Osteocyte (in vitro differentiated cells): ENCODE results near the gene TMIE. TPM values are rescaled to one million over a fixed set of nuclear protein-coding genes. Genes with fewer than 3 reads are reported as not detected.

Experiments
- DNase-seq: peaks from one replicate; pipeline ENCODE4 v3.0.0; 2021; ENCODE audit warnings: mixed read lengths; ENCODE audit not compliant: unreplicated experiment; ENCODE audit errors: extremely low spot score
- H3K27ac Mint-ChIP-seq: one replicate; pipeline ENCODE4 v1.8.0; 2021; ENCODE audit warnings: mild to moderate bottlenecking, mixed read lengths; ENCODE audit not compliant: unreplicated experiment
- H3K27me3 Mint-ChIP-seq: one replicate; pipeline ENCODE4 v1.8.0; 2021; ENCODE audit warnings: mixed read lengths; ENCODE audit not compliant: unreplicated experiment
- H3K36me3 Mint-ChIP-seq: one replicate; pipeline ENCODE4 v1.8.0; 2021; ENCODE audit warnings: mixed read lengths; ENCODE audit not compliant: unreplicated experiment
- H3K4me1 Mint-ChIP-seq: one replicate; pipeline ENCODE4 v1.8.0; 2021; ENCODE audit warnings: mixed read lengths; ENCODE audit not compliant: unreplicated experiment
- H3K4me3 Mint-ChIP-seq: one replicate; pipeline ENCODE4 v1.8.0; 2021; ENCODE audit warnings: mild to moderate bottlenecking, moderate library complexity, mixed read lengths; ENCODE audit not compliant: unreplicated experiment
- H3K9me3 Mint-ChIP-seq: one replicate; pipeline ENCODE4 v1.8.0; 2021; ENCODE audit warnings: mixed read lengths; ENCODE audit not compliant: unreplicated experiment
- total RNA-seq: library from RNA; stranded (reverse); gene quantifications from 2 replicates; pipeline ENCODE4 v1.2.1, GENCODE V29; 2021
- TF ChIP-seq, protein P1 (sequence below): fragments of 200-600 bp; sonication (generic); IDR thresholded peaks from 2 replicates; pipeline ENCODE4 v1.5.0; 2021; ENCODE audit warnings: antibody characterized with exemption, mild to moderate bottlenecking, moderate library complexity

The TMIE gene
- total RNA-seq, 1 donor from 2014 or later, result not detected

DNA sequence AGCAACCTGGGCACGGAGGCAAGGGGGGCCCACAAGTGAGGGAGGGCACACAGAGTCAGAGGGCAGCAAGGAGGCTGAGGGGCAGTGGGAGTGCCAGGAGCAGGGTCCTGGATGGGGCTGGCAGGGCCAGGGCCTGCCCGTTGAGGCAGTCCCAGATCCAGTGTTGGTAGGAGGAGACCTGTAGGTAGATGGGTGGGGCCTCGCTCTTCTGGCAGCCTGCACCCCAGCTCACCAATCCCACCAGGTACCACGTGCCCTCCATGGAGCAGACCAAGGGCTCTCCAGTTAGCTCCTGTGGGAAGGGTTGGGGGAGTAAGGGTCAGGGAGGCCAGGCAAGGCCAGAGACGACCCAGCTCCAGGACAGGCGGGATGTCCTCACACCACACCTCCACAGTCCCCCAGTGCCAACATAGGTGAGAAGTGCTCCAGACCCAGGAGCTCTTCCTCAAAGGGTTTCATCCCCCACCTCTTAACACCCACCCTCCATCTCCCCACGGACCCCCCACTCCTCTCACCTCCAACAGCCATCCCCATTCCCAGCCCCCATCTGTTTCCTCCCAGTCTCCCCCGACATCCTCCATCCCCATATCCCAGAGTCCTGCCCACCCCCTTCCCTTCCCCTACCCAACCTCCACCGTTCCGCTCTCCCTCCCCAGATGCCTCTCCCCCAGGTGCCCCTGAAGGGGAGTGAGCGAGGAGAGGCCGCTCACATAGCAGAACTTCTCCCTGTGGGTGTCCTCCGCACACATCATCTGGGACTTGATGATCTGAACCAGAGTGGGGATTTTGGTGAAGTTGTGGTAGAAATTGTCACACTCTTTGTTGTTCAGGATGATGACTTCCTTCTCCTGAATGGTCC, 11.2 kb downstream of the TMIE start:
- no peak for DNase-seq
- no peak overlapping the region for H3K27ac Mint-ChIP-seq
- H3K9me3 Mint-ChIP-seq, result no peaks in the 10 kb centered on the region
- H3K36me3 Mint-ChIP-seq, result no peaks in the 10 kb centered on the region
- no peak overlapping the region for H3K4me3 Mint-ChIP-seq
- TF ChIP-seq, protein P1, sequence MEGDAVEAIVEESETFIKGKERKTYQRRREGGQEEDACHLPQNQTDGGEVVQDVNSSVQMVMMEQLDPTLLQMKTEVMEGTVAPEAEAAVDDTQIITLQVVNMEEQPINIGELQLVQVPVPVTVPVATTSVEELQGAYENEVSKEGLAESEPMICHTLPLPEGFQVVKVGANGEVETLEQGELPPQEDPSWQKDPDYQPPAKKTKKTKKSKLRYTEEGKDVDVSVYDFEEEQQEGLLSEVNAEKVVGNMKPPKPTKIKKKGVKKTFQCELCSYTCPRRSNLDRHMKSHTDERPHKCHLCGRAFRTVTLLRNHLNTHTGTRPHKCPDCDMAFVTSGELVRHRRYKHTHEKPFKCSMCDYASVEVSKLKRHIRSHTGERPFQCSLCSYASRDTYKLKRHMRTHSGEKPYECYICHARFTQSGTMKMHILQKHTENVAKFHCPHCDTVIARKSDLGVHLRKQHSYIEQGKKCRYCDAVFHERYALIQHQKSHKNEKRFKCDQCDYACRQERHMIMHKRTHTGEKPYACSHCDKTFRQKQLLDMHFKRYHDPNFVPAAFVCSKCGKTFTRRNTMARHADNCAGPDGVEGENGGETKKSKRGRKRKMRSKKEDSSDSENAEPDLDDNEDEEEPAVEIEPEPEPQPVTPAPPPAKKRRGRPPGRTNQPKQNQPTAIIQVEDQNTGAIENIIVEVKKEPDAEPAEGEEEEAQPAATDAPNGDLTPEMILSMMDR, result no peak
- H3K27me3 Mint-ChIP-seq, result peaks cover 3% of the 10 kb centered on the region
- no peaks in the 10 kb centered on the region for H3K4me1 Mint-ChIP-seq

- Mint-ChIP-seq H3K4me1 (no peaks in the 10 kb centered on the region), H3K4me3 (no peak overlapping the region)
- no peak for DNase-seq
Observed at GRCh38 chr3:46713050-46713897, 12.1 kb downstream of the TMIE start.

DNA sequence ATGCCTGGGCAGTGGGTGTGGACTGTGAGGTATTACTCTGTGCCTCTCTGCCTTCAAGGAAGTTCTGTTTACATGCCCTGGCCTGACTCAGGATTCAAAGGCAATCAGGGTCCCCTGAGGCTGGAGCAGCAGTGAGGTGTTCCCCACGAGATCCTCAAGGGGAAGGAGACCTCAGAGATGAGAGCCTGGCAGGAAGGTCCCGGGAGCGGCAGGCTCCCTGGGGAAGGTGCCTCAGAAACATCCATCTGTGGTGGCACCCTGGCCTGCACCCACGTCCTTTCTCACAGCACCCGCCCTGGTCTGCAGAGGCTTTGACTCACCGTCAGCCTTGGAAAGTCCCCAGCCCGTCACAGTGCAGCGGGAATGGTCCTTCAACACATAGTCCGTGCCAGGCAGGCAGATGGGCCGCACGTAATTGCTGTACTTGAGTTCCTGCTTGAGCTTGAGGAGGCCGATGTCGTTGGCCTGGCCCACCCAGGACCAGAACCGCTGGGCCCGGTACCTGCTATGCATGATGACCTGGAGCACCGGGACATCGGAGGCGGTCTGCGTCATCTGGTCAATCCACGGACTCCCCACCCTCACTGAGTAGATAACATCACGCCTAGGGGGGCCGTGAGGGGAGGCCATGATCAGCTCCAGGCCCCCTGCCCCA, 12.8 kb downstream of the TMIE start:
- TF ChIP-seq, protein P1, result no peak
- Mint-ChIP-seq H3K4me1 (no peaks in the 10 kb centered on the region), H3K27ac (no peak overlapping the region), H3K36me3 (no peaks in the 10 kb centered on the region), H3K27me3 (peaks cover 13% of the 10 kb centered on the region), H3K9me3 (no peaks in the 10 kb centered on the region), H3K4me3 (no peak overlapping the region)
- DNase-seq, result peak; percentile 73

More at GRCh38 chr3:46713050-46713897, 12.1 kb downstream of the TMIE start:
- Mint-ChIP-seq H3K36me3 (no peaks in the 10 kb centered on the region), H3K9me3 (no peaks in the 10 kb centered on the region), H3K27me3 (peaks cover 6% of the 10 kb centered on the region), H3K27ac (no peak overlapping the region)
- TF ChIP-seq, protein P1, result no peak

GRCh38 chr3:46714728-46715506, 13.7 kb downstream of the TMIE start:
- H3K27me3 Mint-ChIP-seq, result peaks cover 21% of the 10 kb centered on the region
- H3K9me3 Mint-ChIP-seq, result no peaks in the 10 kb centered on the region
- H3K4me3 Mint-ChIP-seq, result no peak overlapping the region
- TF ChIP-seq, protein P1, result no peak
- DNase-seq, result peak; percentile 64
- no peaks in the 10 kb centered on the region for H3K36me3 Mint-ChIP-seq
- no peaks in the 10 kb centered on the region for H3K4me1 Mint-ChIP-seq
- no peak overlapping the region for H3K27ac Mint-ChIP-seq
